ENCODE measurements around the gene LRRC7.

Gene LRRC7

DNA sequence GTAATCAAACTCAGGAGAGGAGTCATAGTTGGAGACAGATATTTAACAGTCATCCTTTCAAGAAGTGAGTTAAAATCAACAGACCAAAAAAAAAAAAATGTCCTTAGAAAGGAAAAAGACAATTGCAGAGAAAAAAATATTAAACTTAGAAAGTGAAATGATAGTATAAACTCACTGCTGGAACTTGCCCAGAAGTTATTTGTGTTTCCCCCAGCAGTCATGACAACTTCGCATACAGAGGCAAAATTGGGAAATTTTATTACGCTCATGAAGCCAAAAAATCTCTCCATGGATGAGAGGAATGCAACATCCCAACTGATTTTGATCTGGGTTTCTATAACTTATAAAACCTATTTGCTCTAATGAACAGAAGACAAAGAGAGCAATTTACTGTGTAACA is 198.2 kb downstream of the LRRC7 start:
- DNase-seq (ENCODE audit: low read depth in 2 of 3, low spot score in 2 of 3): no peak

DNA sequence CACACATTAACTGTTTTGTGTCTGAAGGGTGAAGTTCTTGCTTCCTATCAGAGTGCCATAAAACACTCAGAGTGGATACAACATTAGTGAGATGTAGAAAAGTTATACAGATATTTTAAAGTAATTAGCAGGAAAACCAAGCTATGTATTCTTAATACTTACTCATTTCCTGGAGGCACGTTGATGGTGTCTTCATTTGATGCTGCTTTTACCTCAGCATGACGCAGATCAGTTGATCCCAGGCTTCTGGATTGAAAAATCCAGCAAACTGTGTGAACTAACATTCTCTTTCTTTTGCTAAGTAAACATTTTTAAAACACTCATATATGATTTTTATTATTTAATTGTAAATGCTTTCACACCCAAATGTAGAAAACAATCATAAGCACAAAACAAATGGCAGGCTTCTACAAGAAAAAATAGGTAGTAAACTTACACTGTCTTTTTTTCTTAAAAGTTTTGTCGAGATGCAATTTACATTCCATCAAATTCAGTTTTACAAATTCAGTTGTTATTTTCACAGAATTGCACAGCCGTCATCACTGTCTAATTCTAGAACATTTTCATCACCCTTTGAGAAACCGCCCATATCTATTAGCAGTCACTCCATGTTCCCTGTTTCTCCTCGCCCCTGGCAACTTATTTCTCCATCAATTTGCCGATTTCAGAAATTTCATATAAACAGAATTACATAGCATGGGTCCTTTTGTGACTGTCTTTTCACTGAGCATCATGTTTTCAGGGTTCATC is 198.9 kb downstream of the LRRC7 start:
- DNase-seq (ENCODE audit: low read depth in 2 of 3, low spot score in 2 of 3): no peak

- DNase-seq (ENCODE audit: low read depth in 2 of 3, low spot score in 2 of 3): no peak
These were observed 208.8 kb downstream of the LRRC7 start for GRCh38 chr1:69776555-69776954.

- DNase-seq (ENCODE audit: low read depth in 2 of 3, low spot score in 2 of 3): no peak
These were observed 209.7 kb downstream of the LRRC7 start for GRCh38 chr1:69777423-69777822.

DNA sequence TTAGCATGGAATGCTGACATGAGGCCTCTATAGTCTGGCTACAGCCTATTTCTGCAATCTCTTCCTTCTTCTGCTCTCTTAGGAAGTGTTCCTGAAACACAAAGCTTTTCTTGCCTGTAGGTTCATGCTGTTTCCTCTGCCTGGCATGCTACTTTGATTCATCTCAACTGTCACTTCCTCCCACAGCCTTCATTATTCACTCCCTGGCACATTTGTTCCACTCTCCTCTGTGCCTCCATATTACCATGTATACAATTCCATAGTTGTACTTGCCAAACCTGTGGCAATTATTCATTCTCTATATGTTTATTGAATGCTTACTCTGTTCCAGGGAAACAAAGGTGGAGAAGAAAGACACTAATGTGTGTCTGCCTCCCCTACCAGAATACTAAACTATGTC is 210.2 kb downstream of the LRRC7 start:
- DNase-seq (ENCODE audit: low read depth in 2 of 3, low spot score in 2 of 3): no peak

GRCh38 chr1:69787151-69787550 is 219.4 kb downstream of the LRRC7 start:
- no peak for DNase-seq (ENCODE audit: low read depth in 2 of 3, low spot score in 2 of 3)

DNA sequence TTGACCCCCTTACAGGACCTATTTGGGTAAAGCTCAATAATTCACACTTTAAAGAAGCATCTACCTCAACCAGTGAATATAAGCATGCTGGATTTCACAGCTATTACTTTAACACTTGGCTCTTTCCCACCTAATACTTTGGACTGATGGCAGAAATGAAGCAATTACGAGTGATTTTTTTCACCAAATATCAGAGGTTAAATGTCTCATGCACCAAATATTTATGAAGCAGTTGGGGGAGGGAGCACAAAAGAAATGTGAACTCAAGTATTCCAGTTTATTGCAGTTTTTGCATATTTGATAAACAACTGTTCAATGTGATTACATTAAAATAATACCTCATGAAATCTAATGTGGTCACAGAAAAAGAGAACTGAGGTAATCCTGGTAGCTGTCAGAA is 223.6 kb downstream of the LRRC7 start:
- DNase-seq (ENCODE audit: low read depth in 2 of 3, low spot score in 2 of 3): no peak

DNA sequence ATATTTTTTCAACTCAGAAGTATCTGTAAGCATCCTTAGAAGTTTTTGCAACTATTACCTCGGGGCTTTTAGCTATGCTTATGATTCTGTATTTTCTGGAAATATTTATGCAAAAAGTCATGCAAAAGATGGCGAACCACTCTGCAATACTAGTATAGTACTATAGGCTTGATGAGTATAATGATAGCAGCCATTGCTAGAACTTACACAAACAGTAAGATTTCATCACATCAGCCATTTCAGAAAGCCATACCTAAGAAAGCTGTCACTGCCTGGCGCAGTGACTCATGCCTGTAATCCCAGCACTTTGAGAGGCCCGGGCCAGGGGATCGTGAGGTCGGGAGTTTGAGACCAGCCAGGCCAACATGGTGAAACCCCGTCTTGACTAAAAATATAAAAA is 227.1 kb downstream of the LRRC7 start:
- DNase-seq (ENCODE audit: low read depth in 2 of 3, low spot score in 2 of 3): no peak

DNA sequence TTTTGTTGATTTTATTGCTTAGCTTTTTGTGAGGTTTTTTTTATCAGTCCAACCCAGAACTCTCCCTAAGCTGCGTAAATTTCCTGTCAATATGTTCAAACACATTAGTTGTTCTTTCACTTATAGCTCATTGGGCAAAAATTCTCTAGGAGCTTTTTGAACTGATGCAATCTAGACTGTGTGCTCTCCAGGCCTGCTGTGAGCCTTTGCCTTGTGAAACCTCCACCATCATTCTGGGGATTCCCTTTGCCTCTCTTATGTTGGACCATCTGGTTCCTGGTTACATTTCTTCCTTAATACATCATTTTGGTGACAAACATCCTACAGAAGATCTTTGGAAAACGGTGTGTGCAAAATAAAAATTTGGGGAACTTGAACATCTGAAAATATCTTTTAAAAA is 247.2 kb downstream of the LRRC7 start:
- no peak for DNase-seq (ENCODE audit: low read depth in 2 of 3, low spot score in 2 of 3)

- DNase-seq (ENCODE audit: low read depth in 2 of 3, low spot score in 2 of 3): no peak
These were observed 257.2 kb downstream of the LRRC7 start for GRCh38 chr1:69824932-69825331.

DNA sequence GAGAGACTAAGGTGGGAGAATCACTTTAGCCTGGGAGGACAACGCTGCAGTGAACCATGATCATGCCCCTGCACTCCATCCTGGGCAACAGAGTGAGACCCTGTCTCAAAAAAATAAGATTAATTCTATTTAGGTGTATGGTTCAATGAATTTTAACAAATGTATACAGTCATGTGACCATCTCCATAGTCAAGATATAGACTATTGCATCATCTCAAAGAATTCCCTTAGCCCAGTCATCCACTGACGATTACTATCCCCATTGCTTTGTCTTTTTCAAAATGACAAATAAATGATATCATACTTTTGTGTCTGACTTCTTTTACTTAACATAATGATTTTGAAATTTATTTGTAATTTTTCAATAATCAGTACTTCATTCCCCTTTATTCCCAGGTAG is 260.0 kb downstream of the LRRC7 start:
- no peak for DNase-seq (ENCODE audit: low read depth in 2 of 3, low spot score in 2 of 3)

DNA sequence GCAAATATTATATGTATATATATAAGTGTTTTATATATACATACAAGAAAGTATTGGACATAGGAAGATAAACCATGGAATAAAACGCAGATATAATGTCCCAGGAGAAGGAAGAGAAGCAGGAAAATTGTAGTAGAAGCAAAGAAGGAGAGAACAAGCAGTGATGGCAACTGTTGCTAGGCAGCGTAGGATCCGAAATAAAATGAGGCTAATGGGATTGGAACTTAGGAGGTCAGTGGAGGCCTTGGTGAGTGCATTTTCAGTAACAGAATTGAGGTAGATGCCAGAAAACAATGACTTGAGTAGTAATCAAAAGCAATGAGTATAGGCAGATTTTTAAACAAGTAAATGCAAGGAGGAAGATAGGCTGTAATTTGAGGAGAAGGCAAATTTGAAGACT is 265.8 kb downstream of the LRRC7 start:
- no peak for DNase-seq (ENCODE audit: low read depth in 2 of 3, low spot score in 2 of 3)

GRCh38 chr1:69834336-69834735 is 266.6 kb downstream of the LRRC7 start:
- DNase-seq (ENCODE audit: low read depth in 2 of 3, low spot score in 2 of 3): no peak

DNA sequence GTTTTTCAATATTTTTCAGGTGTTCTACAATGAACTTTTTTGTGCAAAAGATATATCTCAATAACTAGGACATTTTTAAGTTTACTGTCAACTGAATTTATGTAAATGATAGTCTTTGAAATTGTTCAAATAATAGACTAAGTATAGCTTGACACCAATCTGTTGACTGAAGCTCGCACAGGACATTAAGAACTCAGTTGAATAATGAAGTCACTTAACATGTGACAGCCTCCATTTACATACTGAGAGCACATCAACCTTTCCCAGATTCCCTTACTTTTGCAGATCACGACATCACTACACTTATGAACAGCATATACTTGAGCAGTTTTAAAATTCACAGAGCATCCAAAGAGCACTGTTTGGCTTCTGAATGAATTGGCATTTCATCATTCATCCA is 268.2 kb downstream of the LRRC7 start:
- DNase-seq (ENCODE audit: low read depth in 2 of 3, low spot score in 2 of 3): no peak

GRCh38 chr1:69836971-69837636 is 269.4 kb downstream of the LRRC7 start:
- no peak for DNase-seq (ENCODE audit: low read depth in 2 of 3, low spot score in 2 of 3)

DNA sequence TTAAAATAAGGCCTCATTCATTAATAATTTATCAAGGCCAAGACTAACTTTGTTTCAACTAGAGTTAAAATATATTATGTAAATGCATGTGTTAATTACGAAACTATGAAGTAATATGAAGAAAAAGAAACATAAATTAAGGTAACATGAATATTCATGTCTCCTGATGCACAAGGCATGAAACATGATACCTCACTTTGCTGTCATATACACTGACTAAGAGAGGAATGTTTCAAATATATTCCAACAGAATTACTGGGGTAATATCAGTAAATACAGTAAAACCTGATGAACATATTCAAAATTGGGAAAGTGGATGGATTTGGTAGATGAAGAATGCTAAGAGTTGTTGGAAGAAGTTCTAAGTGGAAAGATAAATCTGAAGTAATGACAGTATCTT is 274.6 kb downstream of the LRRC7 start:
- no peak for DNase-seq (ENCODE audit: low read depth in 2 of 3, low spot score in 2 of 3)

GRCh38 chr1:69845655-69846054 is 277.9 kb downstream of the LRRC7 start:
- DNase-seq (ENCODE audit: low read depth in 2 of 3, low spot score in 2 of 3): no peak

DNA sequence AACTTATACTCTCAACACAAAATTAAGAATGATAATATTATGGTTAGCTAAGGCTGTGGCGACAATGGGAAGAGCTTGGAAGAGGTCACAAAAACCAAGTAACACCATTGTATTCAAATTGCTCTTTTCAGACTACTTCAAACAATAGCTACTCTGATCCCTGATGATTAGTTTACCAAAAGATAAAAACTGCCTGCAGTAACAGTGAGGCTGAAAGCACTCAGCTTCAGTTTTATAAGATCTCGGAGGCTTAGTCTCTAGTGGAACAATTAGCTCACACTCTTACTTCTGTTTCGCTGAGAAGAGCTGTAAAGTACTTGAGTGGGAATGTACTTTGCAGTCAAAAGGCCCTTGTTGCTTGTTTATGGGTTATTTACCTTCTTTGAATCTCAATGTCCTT is 278.5 kb downstream of the LRRC7 start:
- no peak for DNase-seq (ENCODE audit: low read depth in 2 of 3, low spot score in 2 of 3)

DNA sequence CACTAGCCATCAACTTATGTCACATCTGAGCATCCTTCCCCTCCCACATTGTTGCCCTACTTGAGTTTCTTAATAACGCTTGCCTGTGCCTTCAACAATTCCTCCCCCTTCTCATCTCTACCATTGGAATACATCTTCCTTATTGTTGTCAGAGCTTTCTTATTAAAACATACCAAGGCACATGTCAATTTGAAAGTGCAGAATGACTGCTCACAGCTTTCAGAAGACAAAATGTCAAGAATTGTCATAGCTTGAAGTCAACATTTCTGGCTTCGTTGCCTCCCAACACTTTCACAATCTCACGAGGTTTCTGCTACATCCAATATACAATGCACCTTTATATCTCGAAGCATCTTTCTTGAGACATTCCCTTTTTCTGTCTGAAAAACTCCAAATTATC is 279.9 kb downstream of the LRRC7 start:
- DNase-seq (ENCODE audit: low read depth in 2 of 3, low spot score in 2 of 3): no peak

DNA sequence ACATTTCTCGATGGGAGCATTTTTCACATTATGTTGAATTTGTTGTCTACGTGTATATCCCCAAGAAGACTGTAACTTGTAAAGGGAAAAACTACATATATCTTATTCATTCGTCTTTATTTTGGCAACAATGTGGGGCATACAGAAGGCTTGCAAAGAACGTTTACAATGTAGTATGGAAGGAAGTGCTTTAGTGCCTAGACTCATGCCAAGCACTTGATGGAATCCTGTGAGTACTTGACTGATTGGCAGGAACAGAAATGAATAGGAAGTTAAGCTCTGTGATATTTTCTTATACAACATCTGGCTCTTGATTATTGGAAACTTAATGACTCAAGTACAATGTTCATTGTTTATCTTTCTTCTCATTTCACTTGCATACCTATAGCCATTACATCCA is 284.4 kb downstream of the LRRC7 start:
- no peak for DNase-seq (ENCODE audit: low read depth in 2 of 3, low spot score in 2 of 3)

DNA sequence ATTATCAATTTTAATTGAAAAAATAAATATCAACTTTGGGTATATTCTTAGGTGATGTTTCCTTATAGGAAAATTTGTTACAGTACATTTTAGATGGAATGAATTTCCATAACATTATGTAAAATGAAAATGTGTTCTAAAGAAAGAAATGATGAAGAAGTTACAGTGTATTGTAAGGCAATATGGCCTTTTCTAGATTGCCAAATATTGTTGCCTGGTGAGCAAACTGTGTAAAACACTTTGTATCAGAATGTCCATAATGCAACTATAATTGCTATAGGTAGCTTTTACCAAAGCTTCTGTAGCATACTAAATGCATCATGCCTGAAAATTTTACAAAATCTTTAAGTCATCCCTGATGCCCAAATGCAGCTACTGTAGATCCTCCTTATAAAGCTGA is 285.0 kb downstream of the LRRC7 start:
- DNase-seq (ENCODE audit: low read depth in 2 of 3, low spot score in 2 of 3): no peak

GRCh38 chr1:69858534-69858933 is 290.8 kb downstream of the LRRC7 start:
- DNase-seq (ENCODE audit: low read depth in 2 of 3, low spot score in 2 of 3): no peak

GRCh38 chr1:69861641-69862040 is 293.9 kb downstream of the LRRC7 start:
- DNase-seq (ENCODE audit: low read depth in 2 of 3, low spot score in 2 of 3): no peak

Measured in activated CD8-positive, alpha-beta memory T cell treated with anti-CD3 and anti-CD28 coated beads for 48 hours (primary cell).